Head of caudate nucleus (tissue), 42 donors: ENCODE measurements around the gene APC2.
A peak's percentile ranks its signal among the peaks of the same experiment; 100 is the strongest.

Experiments
- DNase-seq, 42 donors: peaks; one replicate each; pipeline versions ENCODE4 v3.0.0 to v3.0.0-alpha.2; 2020 to 2021; ENCODE audit warnings: mixed read lengths in 7 of 42
- intact Hi-C: fragments of 100-400 bp; cut with DNase I; formaldehyde crosslinking; loops from one replicate; pipeline ENCODE4 v1.15.0; 2022

The APC2 gene

GRCh38 chr19:1441022-1441426 lies 8.9 kb upstream of the APC2 start:
- no peak for DNase-seq
- intact Hi-C loops = loop anchor here (5.0 kb wide), 1 partner anchor 34 kb away; the partner anchor contains the start of gene DAZAP1

- no peak for DNase-seq
Observed at GRCh38 chr19:1441677-1442438, 8.1 kb upstream of the APC2 start.

GRCh38 chr19:1445185-1445931 lies 4.6 kb upstream of the APC2 start:
- intact Hi-C loops = no loop called here
- DNase-seq = peak in 40 of 42 donors; percentile 62 to 89 (median 80)

More at GRCh38 chr19:1441677-1442438, 8.1 kb upstream of the APC2 start:
- intact Hi-C loops = loop anchor here (5.0 kb wide), 1 partner anchor 35 kb away; the partner anchor contains the start of gene DAZAP1

GRCh38 chr19:1445932-1446712 lies 3.8 kb upstream of the APC2 start:
- intact Hi-C loops = no loop called here
- peak in 39 of 42 donors; percentile 55 to 86 (median 72) for DNase-seq

- DNase-seq = peak in 5 of 42 donors; percentile 36 to 69 (median 48)
- intact Hi-C loops = no loop called here
Observed at GRCh38 chr19:1446713-1447481, 3.0 kb upstream of the APC2 start.

- intact Hi-C loops = no loop called here
- no peak for DNase-seq
Observed at GRCh38 chr19:1447504-1447903, 2.4 kb upstream of the APC2 start.

- intact Hi-C loops = no loop called here
- DNase-seq = no peak
Observed at GRCh38 chr19:1447944-1448343, 2.0 kb upstream of the APC2 start.

- intact Hi-C loops = no loop called here
- peak in 23 of 42 donors; percentile 34 to 80 (median 57) for DNase-seq
Observed at GRCh38 chr19:1450735-1451731, 1.1 kb downstream of the APC2 start.

GRCh38 chr19:1451916-1452801 lies 2.2 kb downstream of the APC2 start:
- DNase-seq = peak; percentile 63 to 94 (median 82)
- intact Hi-C loops = no loop called here

GRCh38 chr19:1452802-1453524 lies 3.0 kb downstream of the APC2 start:
- intact Hi-C loops = no loop called here
- peak in 3 of 42 donors; percentile 26 to 42 (median 37) for DNase-seq

- DNase-seq = peak; percentile 92 to 99 (median 96)
- intact Hi-C loops = no loop called here
Observed at GRCh38 chr19:1453525-1454364, 3.8 kb downstream of the APC2 start.

GRCh38 chr19:1455002-1455335 lies 5.0 kb downstream of the APC2 start:
- no peak for DNase-seq
- intact Hi-C loops = no loop called here

- DNase-seq = peak in 26 of 42 donors; percentile 37 to 79 (median 60)
- intact Hi-C loops = no loop called here
Observed at GRCh38 chr19:1455336-1456120, 5.6 kb downstream of the APC2 start.
